Embryonic facial prominence (tissue), 1 donor: Measurements from ENCODE around the gene EIF1.
"Not testable (repeated sequence)": the region's sequence is repeated elsewhere in the genome, so short reads cannot be mapped to it uniquely, and the experiment has no call there.

Experiments
- DNase-seq: peaks from one replicate; pipeline ENCODE4 v3.0.0-alpha.2; 2016; ENCODE audit errors: extremely low spot score

Gene EIF1

DNA sequence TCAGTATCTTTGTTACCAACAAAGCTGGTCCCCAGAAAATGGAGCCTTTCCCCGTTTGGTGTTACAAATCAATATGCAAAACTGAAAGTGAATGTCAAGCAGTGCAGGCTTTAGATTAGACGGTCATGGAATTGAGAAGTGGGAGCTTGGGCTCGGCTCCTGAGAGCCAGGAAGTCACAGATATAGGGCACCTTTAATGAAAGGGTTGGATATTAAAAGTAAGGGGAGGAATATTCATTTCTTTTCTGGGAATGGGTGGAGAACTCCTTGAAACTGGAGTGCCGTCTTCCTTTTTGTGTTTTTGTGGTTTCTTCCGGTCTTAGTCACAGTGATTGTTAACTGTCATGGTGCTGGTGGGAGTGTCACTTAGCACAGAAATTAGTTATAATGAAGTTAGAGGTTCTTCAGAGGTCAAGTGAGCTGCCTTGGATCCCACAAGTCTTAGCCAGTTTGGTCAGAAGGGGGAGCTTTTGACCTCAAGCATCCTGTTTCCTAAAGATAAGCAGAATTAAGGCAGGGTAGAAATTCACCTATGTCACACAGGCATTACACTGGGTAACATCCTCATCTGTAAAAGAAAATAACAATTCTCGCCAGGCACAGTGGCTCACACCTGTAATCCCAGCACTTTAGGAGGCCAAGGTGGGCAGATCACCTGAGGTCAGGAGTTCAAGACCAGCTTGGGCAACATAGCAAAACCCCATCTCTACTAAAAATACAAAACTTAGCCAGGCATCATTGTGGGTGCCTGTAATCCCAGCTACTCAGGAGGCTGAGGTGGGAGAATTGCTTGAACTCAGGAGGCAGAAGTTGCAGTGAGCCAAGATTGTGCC lies 9.6 kb upstream of the EIF1 start:
- DNase-seq = no peak

DNA sequence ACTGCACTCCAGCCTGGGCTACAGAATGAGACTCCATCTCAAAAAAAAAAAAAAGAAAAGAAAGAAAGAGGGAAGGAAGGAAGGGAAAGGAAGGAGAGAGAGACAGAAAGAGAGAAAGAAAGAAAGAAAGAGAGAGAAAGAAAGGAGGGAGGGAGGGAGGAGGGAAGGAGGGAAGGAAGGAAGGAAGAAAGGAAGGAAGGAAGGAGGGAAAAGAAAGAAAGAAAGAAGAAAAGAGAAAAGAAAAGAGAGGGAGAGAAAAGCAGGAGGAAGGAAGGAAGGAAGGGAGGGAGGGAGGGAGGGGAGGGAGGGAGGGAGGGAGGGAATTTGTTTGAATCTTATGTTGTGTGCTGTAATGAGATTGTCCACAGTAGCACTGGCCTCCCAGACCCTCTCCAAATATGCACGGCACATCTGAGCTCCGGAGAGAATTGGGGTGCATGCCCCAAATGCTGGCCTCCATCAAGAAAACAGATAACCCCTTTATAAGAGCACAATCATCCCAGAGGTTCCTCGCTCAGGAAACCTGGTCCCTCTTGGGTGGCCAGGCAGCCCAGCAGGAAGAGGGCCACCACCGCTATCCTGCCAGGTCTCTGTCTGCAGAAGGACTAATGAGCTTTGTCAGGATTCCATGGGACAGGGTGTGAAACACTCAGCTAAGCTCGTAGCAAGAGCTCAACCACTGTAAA lies 8.8 kb upstream of the EIF1 start:
- no peak for DNase-seq

DNA sequence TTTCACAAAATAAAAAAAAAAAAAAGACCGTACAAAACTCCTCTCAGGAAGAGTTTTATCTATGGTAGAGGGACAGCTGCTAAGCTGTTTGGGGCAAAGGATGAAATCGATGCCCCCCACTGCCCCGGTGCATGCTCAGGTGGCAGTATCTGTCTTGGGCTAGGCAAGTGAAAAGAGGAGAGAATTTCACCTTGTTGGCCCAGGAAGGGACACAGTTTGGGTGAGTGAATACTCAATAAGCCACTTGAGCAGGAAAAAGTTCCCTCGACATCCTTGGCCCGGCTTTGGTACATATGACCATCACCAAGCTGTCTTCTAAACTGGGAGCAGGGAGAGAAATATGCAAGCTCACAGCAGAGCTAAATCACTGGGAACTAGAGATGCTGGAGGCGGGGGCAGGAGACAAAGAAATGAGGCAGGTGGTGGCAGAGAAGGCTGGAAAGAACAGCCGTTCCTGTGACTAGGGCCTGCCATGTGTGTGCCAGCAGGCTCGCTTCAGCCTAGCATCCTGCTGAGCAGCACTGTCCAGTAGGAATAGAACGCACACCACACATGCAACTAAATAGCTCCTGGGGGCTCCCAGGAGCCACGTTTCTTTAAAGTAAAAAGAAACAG lies 8.2 kb upstream of the EIF1 start:
- no peak for DNase-seq

DNA sequence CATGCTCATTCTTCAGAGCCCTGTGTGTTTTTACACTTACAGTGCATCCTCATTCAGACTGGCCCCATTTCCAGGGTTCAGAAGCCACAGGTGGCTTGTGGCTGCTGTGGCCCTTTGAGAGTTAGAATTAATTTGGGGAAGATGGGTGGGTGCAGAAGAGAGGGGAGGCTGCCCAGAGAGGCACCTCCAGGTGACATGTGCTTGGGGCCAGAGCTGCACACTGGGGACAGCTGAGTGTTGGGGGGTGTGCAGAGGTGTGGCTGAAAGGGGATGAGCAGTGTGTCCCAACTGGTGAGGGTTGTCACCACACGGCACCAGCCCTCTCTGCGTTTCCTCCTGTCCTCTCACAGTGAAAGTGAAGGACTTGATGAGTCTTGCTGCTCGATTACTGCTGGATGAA lies 6.9 kb upstream of the EIF1 start:
- no peak for DNase-seq

DNA sequence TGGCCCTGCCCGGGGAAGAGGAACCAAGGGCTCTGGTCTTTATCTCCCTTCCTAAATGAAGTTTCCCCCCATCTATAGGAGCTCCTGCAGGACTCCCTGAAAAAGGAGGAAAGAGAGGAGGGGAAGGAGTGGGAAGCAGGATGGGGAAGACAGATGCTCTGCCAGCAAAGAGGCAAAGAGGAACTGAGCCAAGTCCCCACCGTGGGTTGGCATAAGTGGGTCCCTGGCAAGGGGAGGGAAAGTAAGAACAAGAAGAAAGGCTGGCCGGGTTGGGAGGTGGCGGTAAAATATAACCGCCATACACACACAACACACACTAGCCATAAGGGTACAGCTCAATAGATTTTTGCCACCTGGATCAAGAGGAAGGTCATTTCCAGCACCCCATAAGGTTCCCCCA lies 6.1 kb upstream of the EIF1 start:
- no peak for DNase-seq

DNA sequence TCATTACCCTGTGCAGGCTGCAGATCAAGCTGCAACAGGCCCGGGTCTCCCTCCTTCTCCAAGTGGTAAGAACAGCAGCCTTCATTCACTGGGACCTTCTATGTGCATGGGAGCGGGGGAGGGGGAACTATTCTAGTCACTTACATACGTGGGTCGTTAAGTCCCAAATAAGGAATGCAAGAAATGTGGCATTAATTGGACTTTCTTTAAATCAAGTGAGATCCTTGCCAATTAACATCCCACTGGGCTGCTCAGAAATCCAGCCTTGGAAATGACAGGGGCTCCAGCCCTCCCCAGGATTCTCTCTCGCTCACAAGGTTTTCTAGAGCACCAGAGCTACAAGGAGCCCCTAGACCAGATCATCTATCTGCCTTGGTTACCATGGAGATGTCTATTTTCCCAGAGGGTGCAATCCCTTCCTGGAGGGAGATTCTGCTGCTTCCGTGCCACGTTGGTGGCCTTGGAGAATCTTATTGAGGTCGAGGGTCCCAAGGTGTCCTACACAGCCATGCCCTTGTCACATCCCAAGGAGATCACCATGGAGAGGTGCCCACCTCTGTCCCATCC lies 5.2 kb upstream of the EIF1 start:
- DNase-seq = no peak

DNA sequence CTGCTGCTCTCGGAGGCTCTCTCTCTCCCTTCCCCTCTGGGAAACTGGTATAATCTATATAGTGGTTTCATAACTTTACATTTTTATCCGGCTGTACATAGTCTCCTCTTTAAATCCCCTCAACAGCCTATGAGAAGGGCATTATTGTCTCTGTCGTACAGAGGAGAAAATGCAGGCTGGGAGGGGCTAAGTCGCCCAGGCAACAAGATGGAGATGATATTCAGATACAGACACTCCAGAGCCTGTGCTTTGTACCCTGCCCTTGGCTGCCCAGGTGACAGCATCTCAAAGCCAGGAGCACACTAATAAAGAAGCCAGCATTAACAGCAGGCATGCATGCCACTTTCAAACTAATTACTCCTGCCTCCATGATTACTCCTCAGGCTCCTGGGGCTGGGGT lies 4.7 kb upstream of the EIF1 start:
- no peak for DNase-seq

DNA sequence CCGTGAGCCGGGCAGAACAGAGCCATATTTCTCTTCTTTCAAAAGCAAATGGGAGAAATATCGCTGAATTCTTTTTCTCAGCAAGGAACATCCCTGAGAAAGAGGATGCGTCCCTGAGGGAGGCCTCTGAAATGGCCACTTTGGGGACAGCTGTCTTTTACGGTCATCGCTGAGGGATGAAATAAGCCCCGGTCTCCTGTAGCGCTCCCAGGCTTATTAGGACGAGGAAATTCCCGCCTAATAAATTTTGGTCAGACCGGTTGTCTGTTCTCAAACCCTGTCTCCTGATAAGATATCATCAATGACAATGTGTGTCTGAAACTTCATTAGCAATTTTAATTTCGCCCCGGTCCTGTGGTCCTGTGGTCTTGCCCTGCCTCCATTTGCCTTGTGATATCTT lies 2.9 kb upstream of the EIF1 start:
- DNase-seq = not testable (repeated sequence)

DNA sequence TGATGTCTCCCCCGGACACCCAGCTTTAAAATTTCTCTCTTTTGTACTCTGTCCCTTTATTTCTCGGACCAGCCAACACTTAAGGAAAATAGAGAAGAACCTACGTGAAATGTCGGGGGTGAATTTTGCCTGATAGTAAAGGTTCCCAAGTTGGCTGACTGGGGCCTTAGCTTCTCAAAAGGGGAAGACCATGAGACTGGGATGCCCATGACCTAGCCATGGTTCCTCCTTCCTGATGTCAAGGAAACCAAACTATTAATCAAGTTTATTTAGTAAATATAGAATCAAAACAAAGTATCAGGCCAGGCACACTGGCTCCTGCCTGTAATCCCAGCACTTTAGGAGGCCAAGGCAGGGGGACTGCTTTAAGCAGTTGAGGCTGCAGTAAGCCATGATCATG lies 2.4 kb upstream of the EIF1 start:
- DNase-seq = no peak

DNA sequence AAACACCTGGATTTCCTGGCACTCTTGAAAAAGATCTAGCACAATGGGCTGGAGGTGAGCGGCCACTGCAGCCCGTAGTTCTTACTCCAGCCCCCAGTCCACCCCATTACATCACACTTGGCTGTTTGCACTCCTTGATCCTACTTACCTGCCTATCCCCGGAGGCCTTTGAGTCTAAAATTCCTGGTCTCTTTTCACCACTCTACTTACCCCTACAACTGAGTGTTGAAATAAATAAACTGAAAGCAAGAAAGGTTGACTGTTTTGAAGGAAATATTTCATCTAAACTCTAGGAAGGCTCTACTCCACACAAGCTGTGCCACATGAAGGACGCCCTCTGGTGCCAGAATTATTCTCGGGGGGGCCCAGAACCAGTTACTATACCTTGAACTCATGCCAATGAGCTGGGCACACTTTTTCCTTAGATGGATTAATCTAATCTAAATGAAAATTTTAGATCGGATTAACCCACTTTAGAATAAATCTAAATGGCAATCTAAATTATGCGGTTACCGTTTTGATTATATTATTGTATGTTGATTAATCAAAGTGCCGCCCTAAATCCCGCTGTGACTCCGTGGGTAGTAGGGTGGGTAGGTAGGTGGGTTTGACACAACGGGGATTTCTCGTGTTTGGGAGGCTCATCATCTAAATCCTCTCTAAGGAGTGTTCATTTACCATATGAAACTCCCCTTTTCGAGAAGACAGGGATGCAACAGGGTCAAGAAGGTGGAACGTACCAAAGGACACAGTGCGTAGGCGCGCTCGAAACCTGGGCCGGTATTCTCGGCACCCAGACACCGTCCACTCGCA lies 651 bp upstream of the EIF1 start:
- DNase-seq = no peak

DNA sequence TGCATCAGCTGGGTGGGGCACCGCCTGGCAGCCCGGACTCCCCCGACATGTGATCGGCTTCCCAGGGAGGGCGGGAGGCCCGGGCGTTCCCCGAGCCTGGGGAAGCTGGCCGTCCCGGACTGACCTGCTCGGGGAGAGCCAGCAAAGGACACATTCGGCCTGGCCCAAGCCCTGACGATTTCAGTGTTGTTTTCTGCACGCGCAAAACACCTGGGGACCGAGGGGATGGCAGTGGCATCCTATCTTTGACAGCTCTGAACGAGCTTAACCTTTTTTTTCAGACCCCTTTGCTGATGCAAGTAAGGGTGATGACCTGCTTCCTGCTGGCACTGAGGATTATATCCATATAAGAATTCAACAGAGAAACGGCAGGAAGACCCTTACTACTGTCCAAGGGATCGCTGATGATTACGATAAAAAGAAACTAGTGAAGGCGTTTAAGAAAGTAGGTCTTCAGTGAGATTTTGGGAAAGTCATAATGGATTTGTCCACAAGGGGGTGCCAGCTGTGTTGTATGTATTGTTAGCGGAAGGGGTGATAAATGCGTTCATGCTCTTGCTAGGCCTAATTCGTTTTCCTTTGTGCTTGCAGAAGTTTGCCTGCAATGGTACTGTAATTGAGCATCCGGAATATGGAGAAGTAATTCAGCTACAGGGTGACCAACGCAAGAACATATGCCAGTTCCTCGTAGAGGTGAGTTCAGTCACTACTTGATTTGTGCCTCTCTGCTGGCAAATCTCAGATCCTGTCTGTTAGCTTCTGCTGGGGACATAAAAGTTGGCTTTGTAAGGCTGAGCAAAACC lies 1.0 kb downstream of the EIF1 start:
- DNase-seq = peak; percentile 41

DNA sequence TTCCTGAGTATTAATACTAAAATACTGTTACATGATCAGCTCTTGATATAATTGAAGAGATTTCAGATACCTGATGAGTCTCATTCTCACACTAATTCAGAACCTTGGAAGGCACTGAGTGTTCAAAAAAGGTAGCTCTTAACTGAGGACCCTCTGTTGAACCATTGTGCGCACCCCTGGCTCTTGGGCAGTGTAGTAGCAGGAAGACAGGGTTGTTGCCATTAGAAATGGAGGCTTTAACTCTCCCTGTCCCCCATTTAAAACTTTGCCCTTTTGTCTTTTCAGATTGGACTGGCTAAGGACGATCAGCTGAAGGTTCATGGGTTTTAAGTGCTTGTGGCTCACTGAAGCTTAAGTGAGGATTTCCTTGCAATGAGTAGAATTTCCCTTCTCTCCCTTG lies 1.8 kb downstream of the EIF1 start:
- DNase-seq = no peak

DNA sequence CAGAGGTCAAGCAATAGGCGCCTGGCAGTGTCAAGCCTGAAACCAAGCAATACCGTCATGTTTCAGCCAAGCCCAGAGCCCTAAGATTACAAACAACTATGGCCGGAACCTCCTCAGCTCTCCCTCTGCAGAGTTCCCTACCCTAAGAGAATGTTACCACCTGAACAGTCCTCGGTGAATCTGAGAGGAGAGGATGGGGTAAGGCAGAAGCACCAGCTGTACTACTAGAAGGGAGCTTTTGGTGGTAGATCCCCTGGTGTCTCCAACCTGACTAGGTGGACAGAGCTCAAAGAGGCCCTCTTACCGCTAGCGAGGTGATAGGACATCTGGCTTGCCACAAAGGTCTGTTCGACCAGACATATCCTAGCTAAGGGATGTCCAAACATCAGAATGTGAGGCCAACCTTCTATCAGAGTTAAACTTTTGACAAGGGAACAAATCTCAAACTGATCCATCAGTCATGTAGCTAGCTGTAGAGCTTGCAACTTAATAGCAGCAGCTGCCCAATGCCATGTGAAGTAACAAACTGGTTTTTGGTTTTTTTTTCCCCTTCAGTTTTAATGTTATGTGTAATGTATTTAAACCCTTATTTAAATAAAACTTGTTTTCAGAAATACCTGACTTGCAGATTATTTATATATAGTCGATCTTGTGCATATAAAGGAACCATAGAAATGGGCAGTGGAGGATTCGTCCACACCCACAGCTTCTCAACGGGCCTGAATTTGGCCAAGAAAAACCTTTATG lies 2.5 kb downstream of the EIF1 start:
- no peak for DNase-seq

DNA sequence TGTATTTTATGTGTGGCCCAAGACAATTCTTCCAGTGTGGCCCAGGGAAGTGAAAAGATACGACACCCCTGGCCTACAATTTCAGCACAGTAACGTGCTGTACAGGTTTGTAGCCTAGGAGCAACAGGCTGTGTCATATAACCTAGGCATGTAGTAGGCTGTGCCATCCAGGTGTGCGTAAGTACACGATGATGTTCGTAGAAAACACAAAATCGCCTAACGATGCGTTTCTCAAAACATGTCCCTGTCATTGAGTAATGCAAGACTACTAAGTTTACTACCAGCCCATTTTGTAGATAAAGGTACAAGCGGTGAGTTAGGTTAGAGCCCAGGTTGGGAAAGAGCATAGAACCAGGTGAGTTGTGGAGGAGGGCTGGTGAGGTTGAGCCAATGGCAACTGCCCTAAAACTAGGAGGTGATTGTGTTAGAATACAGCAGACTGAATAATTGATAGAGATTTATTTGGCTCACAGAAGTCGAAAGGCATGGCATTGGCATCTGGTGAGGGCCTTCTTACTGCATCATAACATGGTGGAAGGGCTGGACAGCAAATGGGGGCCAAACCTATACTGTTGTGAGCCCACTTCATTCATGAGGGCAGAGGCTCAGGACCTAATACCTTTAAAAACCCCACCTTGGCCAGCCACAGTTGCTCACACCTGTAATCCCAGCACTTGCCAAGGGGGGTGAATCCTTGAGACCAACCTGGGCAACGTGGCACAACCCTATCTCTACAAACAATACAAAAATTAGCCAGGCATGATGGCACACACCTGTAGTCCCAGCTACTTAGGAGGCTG lies 4.2 kb downstream of the EIF1 start:
- DNase-seq = no peak

DNA sequence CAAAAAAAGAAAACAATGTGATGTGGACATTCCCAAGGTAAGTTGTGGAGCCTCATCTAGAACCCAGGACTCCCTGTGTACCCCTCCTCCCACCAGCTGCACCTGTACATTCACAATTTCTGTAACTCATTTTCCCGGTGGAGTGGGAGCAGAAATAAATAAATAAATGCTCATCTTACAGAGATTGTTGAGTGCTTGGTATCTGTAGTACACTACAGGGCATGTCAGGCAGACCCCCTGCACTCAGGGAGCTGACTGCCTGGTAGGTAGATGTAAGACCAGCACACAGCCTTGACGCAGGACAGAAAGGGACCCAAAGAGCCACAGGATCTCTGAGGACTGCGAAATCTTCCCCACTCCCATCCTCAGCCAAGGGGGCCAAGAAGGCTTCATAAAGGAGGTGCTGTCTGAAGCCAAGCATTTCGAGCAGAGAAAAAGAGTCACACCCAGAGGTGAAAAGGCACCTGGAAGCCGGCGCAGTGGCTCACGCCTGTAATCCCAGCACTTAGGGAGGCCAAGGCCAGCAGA lies 6.5 kb downstream of the EIF1 start:
- no peak for DNase-seq

DNA sequence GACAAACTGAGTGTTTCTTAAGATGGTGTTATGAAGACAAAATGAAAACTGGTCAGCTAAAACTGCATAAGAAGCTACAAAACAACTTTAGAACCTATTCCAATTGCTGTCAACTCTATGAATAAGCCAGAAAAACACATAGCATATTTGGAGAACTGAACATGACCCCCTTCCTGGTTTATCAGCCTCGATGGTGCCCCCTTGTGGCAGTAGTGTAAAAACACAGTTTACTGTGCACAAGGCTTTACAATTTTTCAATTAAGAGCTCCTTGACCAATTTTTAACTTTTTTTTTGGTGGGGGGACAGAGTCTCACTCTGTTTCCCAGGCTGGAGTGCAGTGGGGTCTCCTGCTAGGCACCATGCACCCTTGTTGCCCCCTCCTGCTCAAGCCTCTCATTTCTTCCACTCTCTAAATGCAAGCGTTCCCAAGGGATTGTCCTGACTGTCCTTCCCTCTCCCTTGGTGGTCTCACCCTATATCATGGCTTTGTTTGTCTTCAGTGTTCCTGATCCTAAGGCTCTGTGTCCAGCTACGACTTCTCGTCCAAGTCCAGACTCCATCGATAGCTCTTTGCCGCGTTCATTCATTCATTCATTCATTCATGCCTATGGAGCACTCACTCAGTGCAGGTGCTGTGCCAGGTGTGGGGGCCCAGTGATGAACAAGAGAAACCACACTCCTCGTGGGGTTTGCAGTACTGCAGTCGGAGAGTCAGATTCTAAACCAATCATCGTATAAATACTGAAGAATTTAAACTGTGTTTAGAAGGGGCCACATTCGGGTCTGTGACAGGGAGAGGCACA lies 7.5 kb downstream of the EIF1 start:
- peak; percentile 39 for DNase-seq

DNA sequence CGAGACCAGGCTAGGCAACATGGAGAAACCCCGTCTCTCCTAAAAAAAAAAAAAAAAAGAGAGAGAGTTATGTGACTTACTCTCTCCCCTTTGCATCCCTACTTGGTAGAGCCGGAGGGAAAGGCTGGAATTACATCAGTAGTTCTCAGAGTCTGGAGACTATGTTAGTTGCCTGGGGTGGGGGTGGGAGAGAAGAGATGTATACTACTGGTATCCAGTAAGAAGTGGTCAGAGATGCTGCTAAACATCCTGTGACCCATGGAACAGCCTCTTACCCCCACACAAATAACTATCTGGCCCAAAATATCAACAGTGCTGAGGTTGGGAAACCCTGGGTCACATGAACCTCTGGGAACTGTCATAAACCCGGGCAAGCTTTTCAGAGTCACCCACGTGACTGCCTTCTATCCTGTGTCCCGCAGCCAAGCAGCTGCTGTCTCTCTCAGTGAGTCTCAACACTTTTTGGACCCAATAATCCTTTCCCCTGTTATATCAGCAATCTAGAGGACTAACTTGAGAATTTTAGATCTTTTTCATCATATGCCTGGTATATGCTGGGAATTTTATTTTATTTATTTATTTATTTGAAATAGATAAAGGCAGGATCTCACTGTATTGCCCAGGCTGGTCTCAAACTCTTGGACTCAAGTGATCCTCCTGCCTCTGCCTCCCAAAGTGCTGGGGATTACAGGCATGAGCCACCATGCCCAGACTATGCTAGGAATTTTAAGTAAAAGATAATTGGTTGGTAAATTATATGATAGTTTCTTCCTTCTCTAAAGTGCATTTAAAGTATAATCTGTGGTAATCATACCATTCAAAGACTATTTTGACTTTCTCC lies 8.7 kb downstream of the EIF1 start:
- no peak for DNase-seq
